ENCODE data around the gene ELK3.

DNA sequence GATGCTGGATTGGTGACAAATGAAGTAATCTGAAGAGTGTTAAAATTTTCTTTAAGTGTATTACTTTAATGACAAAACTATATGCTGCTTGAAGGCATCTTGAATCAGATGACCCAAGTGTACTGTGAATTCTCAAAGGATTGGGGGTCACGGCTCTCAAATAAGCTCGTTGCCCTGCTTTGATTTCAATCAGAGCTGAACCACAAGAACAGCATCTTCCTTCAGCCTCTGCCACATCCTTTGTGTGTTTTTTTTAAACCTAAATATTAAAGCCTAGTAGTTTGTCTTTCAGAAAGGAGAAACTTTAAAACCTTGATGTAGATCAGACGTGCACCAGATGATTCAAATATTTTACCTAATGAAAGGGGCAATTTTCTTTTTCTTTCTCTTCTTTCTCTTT lies 11.7 kb downstream of the ELK3 start:
- TF ChIP-seq CTCF (IDR thresholded peaks at IDR 0.05) (no peak), POLR2A (IDR thresholded peaks at IDR 0.05) (no peak), POLR2AphosphoS5 (IDR thresholded peaks at IDR 0.05) (no peak)

All from stomach (tissue), 4 donors.